ENCODE data around the gene PPP2R5E.
A peak's percentile ranks its signal among the peaks of the same experiment; 100 is the strongest.

Gene PPP2R5E

GRCh38 chr14:63517354-63517753 lies 25.8 kb downstream of the PPP2R5E start:
- DNase-seq: no peak

GRCh38 chr14:63515240-63515639 lies 27.9 kb downstream of the PPP2R5E start:
- DNase-seq: no peak

DNA sequence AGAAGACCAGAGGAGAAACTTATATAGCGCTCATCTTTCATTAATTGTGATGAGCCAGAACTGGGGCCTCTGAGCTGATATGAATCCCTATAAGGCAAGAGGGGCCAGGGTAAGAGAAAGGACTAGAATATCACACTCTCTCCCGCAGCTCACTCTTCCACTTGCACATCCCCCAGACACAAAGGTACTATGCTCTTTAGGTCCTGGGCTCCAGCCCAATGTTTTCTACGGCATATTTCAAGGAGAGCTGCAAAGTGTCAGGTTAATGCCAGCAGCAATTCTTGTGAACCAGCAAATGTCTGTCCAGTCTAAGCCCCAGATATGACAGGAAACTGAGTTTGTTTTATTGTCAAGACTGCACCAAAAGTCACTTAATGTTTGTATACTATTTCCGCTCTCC lies 29.4 kb downstream of the PPP2R5E start:
- no peak for DNase-seq

- no peak for DNase-seq
Observed at GRCh38 chr14:63512861-63513260, 30.3 kb downstream of the PPP2R5E start.

DNA sequence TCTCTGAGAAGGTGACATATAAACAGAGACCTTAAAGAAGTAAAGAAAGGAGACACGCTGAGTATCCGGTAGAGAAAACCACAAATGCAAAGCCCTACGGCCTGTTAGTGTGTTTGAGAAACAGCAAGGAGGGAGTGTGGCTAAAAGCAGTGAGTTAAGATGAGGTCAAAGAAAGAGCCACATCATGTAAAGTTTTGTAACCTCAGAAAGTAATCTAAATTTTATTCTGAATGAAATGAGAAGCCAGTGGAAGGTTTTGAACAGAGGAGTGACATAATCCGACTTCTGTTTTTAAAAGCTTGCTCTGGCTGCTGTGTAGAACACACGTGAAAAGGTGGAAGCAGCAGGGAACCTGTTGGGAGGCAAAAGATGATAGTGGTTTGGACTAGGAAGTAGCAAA lies 32.6 kb downstream of the PPP2R5E start:
- DNase-seq: no peak

DNA sequence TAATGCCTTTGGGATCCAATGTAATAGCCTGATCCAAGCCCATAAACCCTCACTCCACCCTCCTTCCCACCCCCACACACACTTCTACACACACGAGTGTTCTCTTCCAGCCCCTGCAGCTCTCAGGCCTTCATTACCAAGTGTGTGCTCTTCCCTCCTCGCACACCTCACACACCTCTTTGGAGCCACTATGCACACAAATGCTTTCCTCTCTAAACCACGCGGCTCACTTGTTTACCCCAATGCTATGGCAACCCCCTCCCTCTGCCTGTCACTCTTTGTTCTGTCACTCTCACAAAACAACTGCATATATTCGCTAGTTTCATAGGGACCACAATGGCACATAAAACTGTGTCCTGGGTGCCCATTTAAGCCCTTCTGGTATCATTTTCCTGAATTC lies 35.1 kb downstream of the PPP2R5E start:
- no peak for DNase-seq

GRCh38 chr14:63504648-63505047 lies 38.5 kb downstream of the PPP2R5E start:
- no peak for DNase-seq

- DNase-seq: no peak
Observed at GRCh38 chr14:63501429-63501828, 41.7 kb downstream of the PPP2R5E start.

- no peak for DNase-seq
Observed at GRCh38 chr14:63499701-63500250, 43.4 kb downstream of the PPP2R5E start.

DNA sequence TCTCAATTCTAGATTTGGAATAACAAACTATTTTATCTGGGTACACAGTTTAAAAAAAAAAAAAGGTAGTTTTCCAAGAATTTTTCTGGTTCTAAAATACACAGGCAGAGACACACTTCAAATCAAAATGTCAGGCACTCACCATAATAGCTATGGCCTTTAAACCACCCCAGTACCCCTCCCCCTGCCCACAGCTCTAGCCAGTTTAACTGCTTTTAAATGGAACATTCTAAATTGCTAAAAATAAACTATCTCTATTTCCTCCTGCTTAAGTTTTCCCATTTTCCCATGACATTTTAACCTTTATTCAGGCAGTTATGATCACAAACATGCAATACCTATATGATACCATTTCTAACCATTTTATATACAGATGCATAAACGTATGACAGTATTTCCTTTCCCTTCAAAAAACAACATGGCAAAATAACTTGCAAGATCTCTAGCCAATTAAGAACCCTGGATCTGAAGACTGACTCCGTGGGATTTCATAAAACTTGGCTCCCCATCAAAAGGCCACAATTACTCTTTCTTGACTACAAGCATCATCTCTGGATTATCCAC lies 46.3 kb downstream of the PPP2R5E start:
- no peak for DNase-seq

DNA sequence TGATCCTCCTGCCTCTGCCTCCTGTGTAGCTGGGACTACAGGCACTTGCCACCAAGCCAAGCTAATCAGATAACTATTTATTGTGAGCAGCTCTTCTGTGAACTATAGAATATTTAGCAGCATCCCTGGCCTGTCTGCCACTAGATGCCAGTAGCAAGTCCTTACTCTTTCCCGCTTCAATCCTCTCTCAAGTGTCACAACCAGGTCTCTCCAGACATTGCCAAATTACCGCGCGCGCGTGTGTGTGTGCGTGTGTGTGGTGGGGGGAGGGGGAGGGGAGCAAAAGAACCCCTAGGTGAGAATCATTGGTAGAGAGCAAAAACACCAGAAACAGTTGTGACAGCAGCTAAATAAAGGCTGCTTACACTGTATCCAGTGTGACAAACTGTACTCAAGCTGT lies 49.9 kb downstream of the PPP2R5E start:
- no peak for DNase-seq

GRCh38 chr14:63492391-63492790 lies 50.8 kb downstream of the PPP2R5E start:
- DNase-seq: peak; percentile 19

- no peak for DNase-seq
Observed at GRCh38 chr14:63487724-63488123, 55.5 kb downstream of the PPP2R5E start.

DNA sequence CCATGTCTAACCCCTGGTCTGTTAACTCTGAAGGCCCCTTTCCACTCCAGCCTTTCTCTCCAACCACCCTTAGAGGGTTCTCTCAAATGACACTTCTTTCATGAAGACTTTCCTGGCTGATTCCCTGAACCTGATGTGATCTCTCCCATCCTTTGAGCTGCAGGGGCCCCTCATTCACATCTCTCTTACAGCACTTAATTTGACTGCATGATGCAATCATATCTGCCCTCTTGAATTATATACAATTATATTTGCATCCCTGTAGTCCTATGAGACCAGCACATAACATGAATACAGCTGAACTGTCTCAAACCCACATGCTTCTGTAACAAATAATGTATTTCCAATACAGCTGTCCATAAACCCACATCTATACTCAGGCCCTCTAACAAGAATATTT lies 56.4 kb downstream of the PPP2R5E start:
- no peak for DNase-seq

DNA sequence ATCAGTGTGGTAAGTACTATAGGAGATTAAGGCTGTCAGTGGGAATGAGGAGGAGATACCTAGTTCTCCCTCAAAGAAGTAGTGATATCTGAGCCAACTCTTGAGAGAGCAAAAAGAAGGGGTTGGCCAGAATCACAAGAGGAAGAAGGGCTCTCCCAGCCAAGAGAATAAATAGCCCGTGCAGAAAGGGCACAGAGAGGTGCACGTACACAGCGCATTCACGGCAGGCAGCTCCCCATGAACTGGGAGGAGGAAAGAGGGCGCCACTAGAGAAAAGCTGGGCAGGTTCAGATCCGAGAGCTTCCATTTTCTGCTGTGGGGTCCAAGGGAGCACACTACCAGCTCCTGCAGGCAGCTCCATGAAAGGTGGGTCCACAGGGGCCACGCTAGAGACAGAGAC lies 59.9 kb downstream of the PPP2R5E start:
- no peak for DNase-seq

DNA sequence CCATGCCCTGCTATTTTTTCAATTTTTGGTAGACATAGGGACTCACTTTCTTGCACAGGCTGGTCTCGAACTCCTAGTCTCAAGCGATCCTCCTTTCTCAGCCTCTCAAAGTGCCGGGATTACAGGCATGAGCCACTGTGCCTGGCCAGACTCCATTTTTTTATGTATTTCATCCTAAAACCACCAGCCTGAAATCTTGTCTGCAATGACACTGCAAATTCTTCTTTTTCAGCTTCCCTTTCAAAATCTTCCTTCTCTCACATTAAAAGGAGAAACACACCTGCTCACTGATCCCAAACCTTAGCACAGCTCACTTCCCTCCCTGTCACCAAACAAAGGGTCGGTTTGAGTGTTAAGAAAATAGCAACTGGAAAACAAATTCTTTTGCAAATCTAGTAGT lies 62.6 kb downstream of the PPP2R5E start:
- no peak for DNase-seq

GRCh38 chr14:63478437-63478852 lies 64.7 kb downstream of the PPP2R5E start:
- DNase-seq: no peak

DNA sequence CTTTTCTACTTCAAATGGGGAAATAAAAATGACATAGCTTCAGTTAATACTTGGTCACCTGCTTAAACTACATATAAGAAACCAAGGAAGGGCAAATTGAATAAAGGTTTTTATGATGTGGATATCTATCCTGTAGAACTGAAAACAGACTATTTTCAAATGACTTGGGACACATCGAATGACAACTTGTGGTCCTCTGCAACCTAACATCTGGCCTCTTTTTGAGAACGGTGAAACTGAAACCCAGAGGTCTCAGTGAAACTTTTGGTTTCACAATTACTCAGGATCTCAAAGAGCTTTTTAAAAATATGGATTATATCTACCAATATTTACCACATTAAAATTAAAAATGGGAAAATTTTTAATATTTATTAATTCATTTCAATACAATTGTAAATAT lies 65.2 kb downstream of the PPP2R5E start:
- no peak for DNase-seq

GRCh38 chr14:63477556-63477955 lies 65.6 kb downstream of the PPP2R5E start:
- no peak for DNase-seq

- no peak for DNase-seq
Observed at GRCh38 chr14:63475761-63476160, 67.4 kb downstream of the PPP2R5E start.

GRCh38 chr14:63474844-63475243 lies 68.3 kb downstream of the PPP2R5E start:
- no peak for DNase-seq

DNA sequence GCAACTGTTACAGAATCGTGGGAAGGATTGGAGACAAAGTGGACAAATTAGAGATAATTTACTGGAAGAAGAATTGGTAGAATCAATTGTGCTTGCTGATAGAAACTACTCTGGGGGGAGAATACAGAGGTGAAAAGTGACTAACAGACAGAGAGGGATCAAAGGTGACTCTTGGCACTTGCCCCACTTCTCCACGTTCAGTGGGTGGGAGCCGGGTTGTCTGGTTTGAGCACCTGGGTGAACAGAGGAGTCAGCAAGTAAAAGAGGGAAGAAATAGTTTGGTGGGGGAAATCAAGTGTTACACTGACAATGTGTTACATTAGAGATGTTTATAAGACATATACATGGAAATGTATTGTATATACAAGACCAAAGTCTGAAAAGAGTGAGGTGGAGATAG lies 69.1 kb downstream of the PPP2R5E start:
- DNase-seq: no peak

DNA sequence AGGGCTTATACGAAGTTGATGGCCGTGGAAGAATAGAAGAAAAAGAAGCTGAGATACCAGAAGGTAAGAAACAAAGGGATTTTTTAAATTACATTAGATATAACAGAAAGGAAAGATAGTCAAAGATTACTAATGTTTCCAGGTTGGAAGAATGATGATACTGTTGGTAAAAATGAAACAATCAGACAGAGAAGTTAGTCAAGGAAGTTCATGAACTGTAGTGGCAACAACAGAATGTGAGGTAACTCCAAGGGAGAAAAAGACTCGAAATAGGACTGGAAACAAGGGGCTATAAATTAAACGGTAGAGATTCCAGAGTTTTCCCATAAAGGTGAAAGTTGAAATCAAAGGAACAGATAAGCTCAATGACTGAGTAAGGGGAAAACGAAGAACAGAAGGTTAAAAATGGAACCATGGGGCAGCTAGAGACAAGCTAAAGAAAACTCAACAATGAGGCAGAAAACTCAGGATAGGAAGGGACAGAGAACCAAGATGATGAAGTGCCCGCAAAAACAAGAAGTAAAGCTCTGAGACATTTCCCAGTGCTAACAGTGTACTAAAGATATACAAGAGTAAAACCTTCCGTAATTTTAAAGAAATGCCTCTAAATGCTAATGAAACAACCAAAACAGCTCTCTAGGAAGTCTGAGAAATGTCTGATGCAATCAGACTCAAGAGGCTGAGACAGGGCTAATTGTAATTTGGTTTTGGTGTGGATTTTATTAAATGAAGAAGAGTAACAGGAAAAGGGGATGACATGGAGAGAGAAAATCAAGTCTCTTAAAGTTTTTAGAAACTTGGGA lies 70.0 kb downstream of the PPP2R5E start:
- DNase-seq: no peak

DNA sequence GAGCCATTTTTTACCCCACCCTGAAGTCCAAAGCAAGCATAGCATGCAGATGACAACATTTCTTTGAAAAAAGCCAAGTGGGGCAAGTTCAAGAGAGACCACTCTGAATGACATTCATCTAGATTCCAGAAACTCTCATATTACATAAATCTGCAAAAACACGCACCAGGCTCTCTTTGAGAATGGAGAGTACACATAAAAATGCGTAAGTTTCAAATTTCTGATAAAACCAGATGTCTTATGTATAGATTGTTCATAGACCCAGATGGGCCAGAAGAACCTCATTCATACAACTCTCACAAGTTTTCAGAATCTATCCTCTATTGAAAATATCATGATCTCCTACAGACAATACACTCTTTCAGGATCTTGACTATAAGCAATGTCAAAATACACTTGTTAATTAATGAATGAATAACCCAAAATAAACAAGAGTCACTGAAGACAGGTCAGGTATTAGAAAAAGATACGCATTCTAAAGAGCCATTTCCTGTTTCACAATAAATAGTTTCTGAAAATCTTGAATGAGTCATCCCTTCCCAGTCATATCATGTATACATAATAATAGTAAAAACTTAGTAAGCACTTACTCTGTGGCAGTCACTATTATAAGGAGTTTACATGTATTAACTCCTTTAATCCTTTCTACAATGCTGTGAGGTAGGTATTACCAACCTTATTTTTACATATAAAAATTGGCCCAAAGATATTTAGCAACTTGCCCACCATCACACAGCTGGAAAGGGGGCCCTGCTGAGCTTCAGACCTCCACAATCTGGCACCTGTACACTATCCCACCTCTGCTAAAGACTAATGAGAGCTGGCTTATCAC lies 72.0 kb downstream of the PPP2R5E start:
- peak; percentile 88 for DNase-seq

Measured in kidney glomerular epithelial cell (primary cell).